MCF 10A (cell line): ENCODE measurements around the gene RAMP3. TPM values are rescaled to one million over a fixed set of nuclear protein-coding genes. Genes with fewer than 3 reads are reported as not detected.

Experiments used
- BruUV-seq: library from RNA; stranded (reverse); fragments of 400-500 nt; replicated peaks from 2 replicates; lab custom pipeline; 2021; lab: Mats Ljungman, UMichigan
- CTCF ChIA-PET: fragments of 300-600 bp; sonication (Branson Sonifier 250); formaldehyde crosslinking; extraction: SDS; loops from one replicate; lab custom pipeline; 2021; ENCODE audit warnings: antibody characterized with exemption, inconsistent platforms; lab: Yijun Ruan, JAX
- POLR2A ChIA-PET: fragments of 300-600, 350-650 bp; sonication (Branson Sonifier 250); formaldehyde crosslinking; extraction: SDS; loops from one replicate; lab custom pipeline; 2020; ENCODE audit warnings: antibody characterized with exemption, inconsistent platforms; lab: Yijun Ruan, JAX
- DNase-seq: peaks from one replicate; pipeline ENCODE4 v3.0.0-alpha.2; 2018; ENCODE audit not compliant: unreplicated experiment
- H3K27ac Mint-ChIP-seq: one replicate; pipeline ENCODE4 v1.8.0; 2022; ENCODE audit warnings: mild to moderate bottlenecking, low read depth, mixed read lengths; ENCODE audit not compliant: unreplicated experiment
- H3K27me3 Mint-ChIP-seq: one replicate; pipeline ENCODE4 v1.8.0; 2022; ENCODE audit warnings: mixed read lengths; ENCODE audit not compliant: insufficient read depth, unreplicated experiment
- H3K36me3 Mint-ChIP-seq: one replicate; pipeline ENCODE4 v1.8.0; 2022; ENCODE audit warnings: mild to moderate bottlenecking, moderate library complexity, mixed read lengths; ENCODE audit not compliant: insufficient read depth, unreplicated experiment
- H3K4me1 Mint-ChIP-seq: one replicate; pipeline ENCODE4 v1.8.0; 2022; ENCODE audit warnings: mixed read lengths; ENCODE audit not compliant: insufficient read depth, unreplicated experiment
- H3K4me3 Mint-ChIP-seq: one replicate; pipeline ENCODE4 v1.8.0; 2022; ENCODE audit warnings: mild to moderate bottlenecking, moderate library complexity, mixed read lengths; ENCODE audit not compliant: unreplicated experiment
- H3K9me3 Mint-ChIP-seq: one replicate; pipeline ENCODE4 v1.8.0; 2022; ENCODE audit warnings: mixed read lengths; ENCODE audit not compliant: unreplicated experiment
- intact Hi-C: fragments of 100-400 bp; cut with micrococcal nuclease; formaldehyde crosslinking; loops from 2 replicates; pipeline ENCODE4 v1.14.1; 2022
- total RNA-seq: library from RNA; stranded (reverse); gene quantifications from 2 replicates; pipeline ENCODE4 v1.2.3, GENCODE V29; 2022
- TF ChIP-seq, protein P1 (sequence below): fragments of 200-600 bp; IDR thresholded peaks from one replicate; pipeline ENCODE4 v1.8.0; 2022; ENCODE audit warnings: antibody characterized with exemption, mild to moderate bottlenecking; ENCODE audit not compliant: unreplicated experiment

RAMP3 gene
- total RNA-seq, 1 experiment from 2014 or later, result not detected

DNA sequence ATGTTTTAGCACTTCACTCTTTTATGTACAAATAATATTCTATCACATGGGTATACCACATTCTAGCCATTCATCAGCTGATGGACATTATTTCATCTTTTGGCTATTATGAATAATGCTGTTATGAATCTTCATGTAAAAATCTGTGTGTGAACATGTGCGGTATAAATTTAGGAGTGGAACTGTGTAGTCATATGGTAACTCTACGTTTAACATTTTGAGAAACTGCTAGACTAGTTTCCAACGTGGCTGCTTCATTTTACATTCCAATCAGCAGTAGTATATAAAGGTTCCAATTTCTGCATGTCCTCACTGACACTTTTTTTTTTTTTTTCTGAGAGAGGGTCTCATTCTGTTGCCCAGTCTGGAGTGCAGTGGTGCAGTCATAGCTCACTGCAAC lies 8.3 kb downstream of the RAMP3 start:
- no TSS peak for BruUV-seq
- Mint-ChIP-seq H3K27me3 (peaks cover 29% of the 10 kb centered on the region), H3K27ac (no peak overlapping the region), H3K4me3 (no peak overlapping the region), H3K36me3 (no peaks in the 10 kb centered on the region), H3K9me3 (peaks cover 20% of the 10 kb centered on the region), H3K4me1 (no peaks in the 10 kb centered on the region)
- intact Hi-C loops, result no loop called here
- no peak for DNase-seq
- POLR2A ChIA-PET, result no interaction called here
- TF ChIP-seq, protein P1, sequence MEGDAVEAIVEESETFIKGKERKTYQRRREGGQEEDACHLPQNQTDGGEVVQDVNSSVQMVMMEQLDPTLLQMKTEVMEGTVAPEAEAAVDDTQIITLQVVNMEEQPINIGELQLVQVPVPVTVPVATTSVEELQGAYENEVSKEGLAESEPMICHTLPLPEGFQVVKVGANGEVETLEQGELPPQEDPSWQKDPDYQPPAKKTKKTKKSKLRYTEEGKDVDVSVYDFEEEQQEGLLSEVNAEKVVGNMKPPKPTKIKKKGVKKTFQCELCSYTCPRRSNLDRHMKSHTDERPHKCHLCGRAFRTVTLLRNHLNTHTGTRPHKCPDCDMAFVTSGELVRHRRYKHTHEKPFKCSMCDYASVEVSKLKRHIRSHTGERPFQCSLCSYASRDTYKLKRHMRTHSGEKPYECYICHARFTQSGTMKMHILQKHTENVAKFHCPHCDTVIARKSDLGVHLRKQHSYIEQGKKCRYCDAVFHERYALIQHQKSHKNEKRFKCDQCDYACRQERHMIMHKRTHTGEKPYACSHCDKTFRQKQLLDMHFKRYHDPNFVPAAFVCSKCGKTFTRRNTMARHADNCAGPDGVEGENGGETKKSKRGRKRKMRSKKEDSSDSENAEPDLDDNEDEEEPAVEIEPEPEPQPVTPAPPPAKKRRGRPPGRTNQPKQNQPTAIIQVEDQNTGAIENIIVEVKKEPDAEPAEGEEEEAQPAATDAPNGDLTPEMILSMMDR, result no peak
- CTCF ChIA-PET, result no interaction called here

DNA sequence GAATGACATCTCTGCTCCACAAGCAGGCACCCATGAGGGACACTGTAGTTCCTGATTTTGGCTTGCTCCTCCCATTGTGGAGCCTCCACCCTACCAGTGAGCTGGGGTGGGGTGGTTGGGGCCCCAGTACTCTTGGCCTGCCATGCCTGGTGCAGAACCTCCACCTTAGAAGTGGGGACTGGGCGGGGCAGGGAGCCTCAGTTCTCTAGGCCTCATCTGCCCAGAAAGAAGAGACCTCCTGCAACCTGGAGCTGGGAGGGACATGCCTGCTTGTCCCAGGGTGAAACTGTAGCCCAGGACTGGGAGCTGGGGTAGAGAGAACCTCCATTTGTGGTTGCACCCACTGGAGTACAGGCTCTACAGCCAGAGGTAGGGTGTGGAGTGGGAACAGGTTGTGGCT lies 14.4 kb downstream of the RAMP3 start:
- H3K27ac Mint-ChIP-seq, result no peak overlapping the region
- H3K36me3 Mint-ChIP-seq, result no peaks in the 10 kb centered on the region
- POLR2A ChIA-PET, result no interaction called here
- H3K4me3 Mint-ChIP-seq, result no peak overlapping the region
- CTCF ChIA-PET, result interaction anchor here (0.6 to 1.0 kb wide), 3 partner anchors 12 to 89 kb away, joined by 3 to 4 read pairs (median 3); no protein-coding TSS in a partner anchor
- peaks cover 26% of the 10 kb centered on the region for H3K27me3 Mint-ChIP-seq
- intact Hi-C loops, result no loop called here
- TF ChIP-seq, protein P1, result no peak
- H3K4me1 Mint-ChIP-seq, result no peaks in the 10 kb centered on the region
- BruUV-seq, result no TSS peak
- DNase-seq, result no peak
- no peaks in the 10 kb centered on the region for H3K9me3 Mint-ChIP-seq

DNA sequence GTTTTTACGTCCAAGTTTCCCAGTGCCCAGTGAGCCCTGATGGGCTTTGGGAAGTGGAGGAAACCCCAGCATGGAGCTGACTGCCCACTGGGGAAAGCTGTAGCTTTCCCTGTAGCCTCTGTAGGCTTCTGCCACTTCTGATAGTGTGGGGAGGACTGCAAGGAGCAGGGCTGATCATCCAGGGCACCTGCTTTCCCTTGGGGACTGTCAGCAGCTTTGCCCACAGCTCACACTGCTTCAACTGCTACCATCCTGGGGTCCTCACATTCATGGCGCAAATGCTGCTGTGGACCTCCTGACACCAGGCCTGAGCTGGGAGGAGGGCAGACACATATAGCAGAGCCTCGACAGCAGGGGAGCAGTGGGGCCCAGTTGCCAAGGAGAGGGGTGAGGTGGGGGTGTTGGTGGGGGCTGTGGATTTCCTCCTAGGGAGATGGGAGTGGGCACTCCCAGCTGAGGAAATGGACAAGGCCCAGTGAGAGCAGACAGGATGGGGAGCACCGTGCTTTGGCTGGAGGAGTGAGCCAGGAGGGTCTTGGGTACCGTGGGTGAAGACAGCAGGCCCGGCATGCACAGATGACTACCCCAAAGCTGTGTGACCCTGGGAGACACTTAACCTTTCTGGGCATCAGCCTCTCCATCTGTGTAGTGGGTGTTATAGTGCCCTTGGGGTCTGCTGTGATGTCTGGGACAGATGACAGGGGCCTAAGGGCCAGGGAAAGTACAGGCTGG lies 16.2 kb downstream of the RAMP3 start:
- Mint-ChIP-seq H3K9me3 (no peaks in the 10 kb centered on the region), H3K27me3 (peaks cover 42% of the 10 kb centered on the region), H3K27ac (no peak overlapping the region), H3K4me3 (no peak overlapping the region), H3K4me1 (no peaks in the 10 kb centered on the region), H3K36me3 (no peaks in the 10 kb centered on the region)
- intact Hi-C loops, result no loop called here
- POLR2A ChIA-PET, result no interaction called here
- BruUV-seq, result no TSS peak
- CTCF ChIA-PET, result no interaction called here
- DNase-seq, result no peak
- TF ChIP-seq, protein P1, result no peak

DNA sequence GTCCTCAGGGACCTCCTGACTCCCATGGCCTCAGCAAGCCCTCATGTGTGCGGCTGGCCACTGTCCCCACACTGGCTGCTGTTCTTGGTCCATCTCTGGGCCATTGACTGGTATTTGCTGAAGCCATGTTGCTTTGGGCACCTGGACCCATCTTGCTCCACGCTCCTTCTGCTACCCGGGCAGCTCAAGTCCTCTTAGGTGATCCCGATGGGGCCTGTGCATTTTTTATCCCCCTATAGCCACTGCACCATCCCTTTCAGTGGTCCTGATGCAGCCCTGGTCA lies 16.7 kb downstream of the RAMP3 start:
- H3K4me3 Mint-ChIP-seq, result no peak overlapping the region
- DNase-seq, result no peak
- H3K9me3 Mint-ChIP-seq, result no peaks in the 10 kb centered on the region
- TF ChIP-seq, protein P1, result no peak
- ChIA-PET CTCF (no interaction called here), POLR2A (no interaction called here)
- H3K27ac Mint-ChIP-seq, result no peak overlapping the region
- no TSS peak for BruUV-seq
- H3K4me1 Mint-ChIP-seq, result no peaks in the 10 kb centered on the region
- H3K36me3 Mint-ChIP-seq, result no peaks in the 10 kb centered on the region
- H3K27me3 Mint-ChIP-seq, result peaks cover 42% of the 10 kb centered on the region
- intact Hi-C loops, result no loop called here
